ENCODE measurements around the gene TIA1.

DNA sequence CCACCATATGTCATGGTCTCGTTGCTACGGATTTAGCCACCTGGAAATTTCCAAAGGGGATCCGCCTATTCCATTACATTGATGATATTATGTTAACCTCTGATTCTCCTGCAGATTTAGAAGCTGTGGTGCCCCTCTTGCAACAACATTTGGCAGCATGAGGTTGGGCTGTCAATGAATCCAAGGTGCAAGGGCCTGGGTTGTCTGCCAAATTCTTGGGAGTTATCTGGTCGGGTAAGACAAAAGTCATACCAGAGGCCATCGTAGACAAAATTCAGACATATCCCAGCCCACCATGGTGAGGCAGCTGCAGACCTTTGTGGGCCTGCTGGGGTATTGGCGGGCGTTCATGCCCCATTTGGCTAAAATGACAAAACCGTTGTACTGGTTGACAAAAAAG is 44.0 kb downstream of the TIA1 start:
- TF ChIP-seq, protein P1, sequence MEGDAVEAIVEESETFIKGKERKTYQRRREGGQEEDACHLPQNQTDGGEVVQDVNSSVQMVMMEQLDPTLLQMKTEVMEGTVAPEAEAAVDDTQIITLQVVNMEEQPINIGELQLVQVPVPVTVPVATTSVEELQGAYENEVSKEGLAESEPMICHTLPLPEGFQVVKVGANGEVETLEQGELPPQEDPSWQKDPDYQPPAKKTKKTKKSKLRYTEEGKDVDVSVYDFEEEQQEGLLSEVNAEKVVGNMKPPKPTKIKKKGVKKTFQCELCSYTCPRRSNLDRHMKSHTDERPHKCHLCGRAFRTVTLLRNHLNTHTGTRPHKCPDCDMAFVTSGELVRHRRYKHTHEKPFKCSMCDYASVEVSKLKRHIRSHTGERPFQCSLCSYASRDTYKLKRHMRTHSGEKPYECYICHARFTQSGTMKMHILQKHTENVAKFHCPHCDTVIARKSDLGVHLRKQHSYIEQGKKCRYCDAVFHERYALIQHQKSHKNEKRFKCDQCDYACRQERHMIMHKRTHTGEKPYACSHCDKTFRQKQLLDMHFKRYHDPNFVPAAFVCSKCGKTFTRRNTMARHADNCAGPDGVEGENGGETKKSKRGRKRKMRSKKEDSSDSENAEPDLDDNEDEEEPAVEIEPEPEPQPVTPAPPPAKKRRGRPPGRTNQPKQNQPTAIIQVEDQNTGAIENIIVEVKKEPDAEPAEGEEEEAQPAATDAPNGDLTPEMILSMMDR (conservative IDR thresholded peaks at IDR 0.05 in 1 of 2, IDR thresholded peaks at IDR 0.05 in 1 of 2; ENCODE audit: low read depth in 1 of 2, low read length in 2 of 2), result no peak
- no peak for TF ChIP-seq EZH2 (IDR thresholded peaks at IDR 0.05; ENCODE audit: low read length, missing control alignments)

Measured in fibroblast of lung (primary cell).